Stimulated activated CD4-positive, alpha-beta T cell treated with anti-CD3 and anti-CD28 coated beads, Interleukin-1b, Interleukin-23, amount 100 ng/mL, for 24 hours (primary cell): ENCODE measurements around the gene CCDC51.

Experiments
- DNase-seq, 4 experiments: peaks; one replicate each; pipeline ENCODE4 v3.0.0-alpha.2; 2020; ENCODE audit warnings: low read depth in 4 of 4, low spot score in 1 of 4

The CCDC51 gene

DNA sequence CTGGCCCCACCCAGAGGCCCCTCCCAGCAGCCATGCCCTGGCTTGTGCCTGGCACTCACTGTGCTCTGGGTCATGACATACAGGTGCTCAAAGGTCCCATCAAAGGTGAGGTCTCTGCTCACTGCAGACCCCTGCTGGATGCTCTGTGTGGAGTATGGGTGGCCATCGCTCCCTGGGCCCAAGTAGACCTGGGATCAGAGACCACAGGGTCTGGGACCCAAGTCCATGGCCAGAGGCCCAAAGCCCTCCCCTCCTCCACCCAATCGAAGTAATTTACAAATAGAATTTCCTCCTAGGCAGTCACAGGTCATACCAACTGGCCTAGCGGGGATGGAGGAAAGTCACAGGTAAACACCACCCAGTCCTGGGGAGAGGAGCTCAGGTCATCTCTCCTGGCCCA is 17.6 kb downstream of the CCDC51 start:
- no peak for DNase-seq

DNA sequence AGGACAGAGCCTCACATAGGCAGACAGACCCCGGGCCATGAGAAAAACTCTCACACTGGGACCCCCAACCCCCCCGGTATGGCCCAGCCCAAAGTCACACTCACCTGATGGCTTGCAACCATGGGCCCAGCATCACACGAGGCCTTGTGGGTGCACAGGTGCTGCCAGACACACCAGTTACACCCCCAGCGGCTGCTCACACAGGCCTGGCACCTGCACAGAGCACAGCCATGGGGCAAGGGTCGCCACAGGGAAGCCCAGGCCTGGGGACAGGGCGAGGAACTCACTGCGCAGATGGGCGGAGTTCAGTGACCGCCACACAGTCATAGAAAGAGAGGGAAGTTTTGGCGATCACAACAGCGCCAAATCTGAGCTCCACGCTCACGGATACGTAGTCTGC is 19.4 kb downstream of the CCDC51 start:
- no peak for DNase-seq

DNA sequence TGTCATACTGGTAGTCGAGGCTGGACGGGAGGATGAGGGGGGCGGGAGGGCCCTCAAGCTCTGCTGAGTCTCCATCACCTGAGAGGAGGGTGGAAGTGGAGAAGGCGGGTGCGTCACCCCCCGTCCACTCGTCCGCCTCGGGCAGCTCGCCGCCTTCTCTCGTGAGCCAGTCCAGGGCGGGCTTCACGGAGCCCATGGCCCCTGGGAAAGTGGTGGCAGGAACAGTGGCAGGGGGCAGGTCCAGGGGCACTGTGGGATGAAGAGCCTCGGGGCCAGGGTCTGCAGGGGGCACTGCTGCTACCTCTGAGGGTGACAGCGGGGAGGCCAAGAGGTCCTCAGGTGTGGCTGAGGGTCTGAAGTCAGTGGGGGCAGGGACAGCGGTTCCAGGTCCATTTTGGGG is 20.3 kb downstream of the CCDC51 start:
- DNase-seq = no peak

DNA sequence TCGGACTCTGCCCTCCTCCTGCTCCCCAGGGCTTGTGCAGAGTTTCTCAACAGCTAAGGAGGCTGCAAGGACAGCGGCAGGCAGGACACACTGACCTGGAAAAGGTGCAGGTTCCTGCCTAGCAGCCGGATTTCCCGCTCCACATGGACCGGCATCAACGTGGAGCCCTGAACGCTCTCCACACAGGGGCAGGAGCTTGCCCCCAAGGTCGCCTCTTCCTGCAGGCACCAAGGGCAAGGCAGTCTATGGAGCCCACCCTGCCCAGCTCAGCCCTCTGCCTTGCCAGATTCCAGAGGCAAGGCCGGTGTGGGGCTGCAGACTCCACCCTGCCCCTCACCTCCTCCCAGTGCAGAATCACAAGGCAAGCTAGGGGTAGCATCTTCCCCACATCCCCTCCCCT is 20.8 kb downstream of the CCDC51 start:
- DNase-seq = no peak

DNA sequence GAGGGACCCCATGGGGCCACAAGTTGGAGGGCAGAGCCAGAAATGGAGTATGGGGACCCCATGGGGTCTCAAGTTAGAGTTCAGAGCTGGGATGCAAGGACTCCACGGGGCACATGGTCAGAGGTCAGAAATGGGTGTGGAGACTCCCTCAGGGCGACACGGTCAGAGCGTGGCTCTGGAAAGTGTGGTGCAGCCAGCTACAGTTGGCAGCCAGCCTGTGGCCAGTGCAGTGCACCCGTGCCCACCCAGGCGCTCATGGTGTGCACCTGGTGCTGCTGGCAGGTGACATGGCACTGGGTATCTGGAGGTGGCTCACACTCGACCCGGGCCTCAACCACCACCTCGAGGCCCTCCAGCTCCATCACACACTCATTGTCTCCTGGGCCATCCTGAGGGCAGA is 21.3 kb downstream of the CCDC51 start:
- DNase-seq = no peak

DNA sequence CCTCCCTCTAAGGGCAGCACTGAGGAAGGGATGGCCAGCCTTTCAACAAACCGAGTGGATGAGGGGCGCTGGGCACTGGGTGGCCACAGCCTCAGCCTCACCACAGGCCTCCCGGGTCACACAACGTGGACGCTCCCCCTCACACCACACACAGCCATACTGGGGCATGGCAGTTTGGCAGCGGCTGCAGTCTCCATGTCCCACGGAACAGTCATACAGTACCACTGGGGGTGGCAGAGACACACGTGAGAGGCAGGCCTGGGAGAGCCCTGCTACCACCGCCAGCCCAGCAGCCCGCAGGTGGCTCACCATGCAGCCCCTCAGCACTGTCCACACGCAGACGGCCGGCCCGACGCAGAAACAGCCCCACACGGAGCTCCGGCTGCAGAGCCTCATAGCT is 21.8 kb downstream of the CCDC51 start:
- no peak for DNase-seq

DNA sequence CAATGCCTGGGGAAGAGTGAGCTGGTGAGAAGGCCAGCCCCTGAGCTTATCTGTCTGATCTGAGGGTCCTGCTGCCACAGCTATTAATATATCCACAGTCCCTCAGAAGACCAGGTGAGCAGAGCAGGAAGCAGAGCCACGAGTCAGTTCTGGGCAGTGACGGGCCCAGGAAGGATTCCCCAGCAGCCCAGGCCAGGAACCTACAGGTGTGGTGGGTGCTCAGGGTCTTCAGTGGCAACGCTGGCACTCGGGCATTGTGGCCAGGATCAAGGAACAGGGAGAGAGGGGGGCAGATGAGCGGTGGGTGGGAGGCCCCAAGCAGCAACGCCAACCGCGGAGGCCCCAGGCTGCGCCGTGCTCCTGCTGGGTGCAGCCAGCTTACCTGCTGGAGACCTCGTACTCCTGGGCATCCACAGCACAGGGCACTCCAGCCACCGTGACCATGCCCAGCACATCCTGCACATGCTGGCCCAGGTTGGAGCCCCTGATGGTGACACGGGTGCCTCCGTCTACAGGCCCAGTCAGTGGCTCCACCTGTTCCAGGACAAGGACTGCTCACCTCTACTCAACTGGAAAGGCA is 22.3 kb downstream of the CCDC51 start:
- DNase-seq = no peak

DNA sequence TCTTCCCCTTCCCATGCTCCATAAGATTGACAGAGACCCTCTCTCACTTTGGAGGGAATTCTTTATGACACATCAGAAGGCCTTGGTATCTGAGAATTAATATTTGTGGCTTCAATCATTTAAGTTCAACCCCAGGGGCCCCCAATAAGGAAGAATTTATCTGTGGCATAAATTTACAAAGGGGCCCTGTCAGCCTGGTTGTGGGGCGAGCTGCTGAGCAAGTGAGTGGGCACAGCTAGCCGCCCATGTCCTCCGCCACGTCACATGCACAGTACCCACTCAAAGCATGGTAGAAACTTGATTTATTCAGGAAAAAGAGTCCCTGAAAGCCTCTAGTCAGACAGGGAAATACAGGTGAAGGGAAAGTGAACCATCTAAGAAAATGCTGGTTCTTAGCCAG is 23.4 kb downstream of the CCDC51 start:
- DNase-seq = no peak

DNA sequence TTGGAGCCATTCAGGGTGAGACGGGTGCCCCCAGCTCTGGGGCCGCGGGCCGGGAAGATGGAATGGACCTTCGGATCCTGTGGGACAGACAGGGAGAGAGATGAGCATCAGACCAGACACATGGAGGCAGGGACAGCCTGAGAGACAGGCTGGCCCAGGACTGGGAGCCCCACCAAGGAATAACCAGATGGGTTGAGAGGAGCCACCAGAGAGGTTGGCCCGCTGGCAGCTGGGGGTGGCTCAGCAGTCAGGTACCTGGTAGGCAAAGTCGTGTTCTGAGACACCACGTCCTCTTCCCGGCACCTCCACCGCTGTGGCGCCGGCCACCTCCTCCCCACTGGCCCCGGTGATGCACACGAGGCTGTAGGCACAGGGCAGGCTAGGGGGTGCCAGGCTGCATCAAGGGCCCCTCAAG is 23.8 kb downstream of the CCDC51 start:
- DNase-seq = no peak

DNA sequence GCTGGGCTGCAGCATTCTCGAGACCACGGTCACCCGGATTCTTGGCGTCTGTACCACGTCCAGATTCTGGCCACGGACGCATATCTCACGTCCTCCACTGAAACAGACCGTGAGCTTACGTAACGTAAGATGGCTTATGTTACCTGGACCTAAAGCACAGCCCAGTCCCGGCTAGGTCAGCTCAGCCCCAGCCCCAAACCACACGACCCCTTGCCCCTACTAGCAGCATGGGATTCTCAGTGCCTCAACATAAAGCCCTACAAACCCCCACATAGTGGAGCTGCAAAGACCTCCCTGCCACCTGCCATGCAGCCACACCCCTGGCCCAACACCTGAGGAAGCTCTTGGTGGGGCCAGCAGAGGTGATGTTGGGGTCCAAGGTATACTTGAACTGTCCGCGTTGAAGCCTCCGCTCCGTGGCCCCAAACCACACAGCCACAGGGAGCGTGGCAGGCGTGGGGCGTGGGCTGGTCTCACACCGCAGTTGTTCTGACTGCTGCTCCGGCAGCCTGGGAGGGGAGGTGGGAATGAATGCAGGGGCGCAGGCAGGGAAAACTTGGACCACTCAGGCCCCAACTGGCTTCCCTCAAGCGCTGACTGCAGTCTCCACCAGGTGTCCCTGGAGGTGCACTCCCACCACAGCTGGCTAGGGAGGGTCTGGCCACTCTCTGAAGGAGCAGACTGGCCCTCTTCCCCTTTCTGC is 24.5 kb downstream of the CCDC51 start:
- no peak for DNase-seq

DNA sequence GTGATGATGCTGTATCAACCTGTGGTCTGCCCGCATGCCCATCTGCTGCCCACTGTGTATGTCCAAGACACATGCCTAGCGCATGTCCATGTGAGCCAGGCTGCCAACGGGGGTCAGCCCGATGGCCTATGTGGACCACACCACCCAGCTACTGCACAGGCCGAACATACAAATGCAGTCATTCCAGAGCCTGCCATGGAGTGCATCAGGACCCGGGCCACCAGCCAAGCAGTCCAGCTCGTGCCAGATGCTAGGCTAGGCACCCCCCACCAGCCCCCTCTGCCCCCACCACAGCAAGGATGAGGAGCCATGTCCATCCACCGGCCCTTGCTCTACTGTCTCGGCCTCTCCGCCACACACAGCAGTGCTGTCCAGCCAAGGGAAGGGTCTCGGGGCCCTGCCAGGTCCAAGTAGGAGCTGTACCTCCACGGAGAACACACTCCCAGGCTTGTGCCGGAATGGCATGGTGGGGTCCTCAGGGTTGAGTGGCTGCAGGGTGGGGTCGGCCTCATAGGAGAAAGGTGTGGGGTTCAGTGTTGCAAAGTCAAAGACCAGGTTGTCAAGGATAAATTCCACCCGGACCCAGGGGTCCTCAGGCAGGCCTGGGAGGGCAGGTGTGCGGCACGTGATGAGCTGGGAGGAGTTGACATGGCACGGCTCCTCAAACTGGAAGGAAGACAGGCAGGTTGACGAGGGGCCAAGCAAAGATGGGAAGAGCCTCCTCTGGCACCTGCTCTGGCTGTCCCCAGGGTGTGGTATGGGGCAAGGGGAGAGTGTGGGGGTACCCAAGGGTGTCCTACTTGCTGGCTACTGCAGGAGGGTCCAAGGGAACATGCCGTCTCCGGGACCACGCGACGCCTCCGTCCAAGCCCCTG is 25.3 kb downstream of the CCDC51 start:
- no peak for DNase-seq

DNA sequence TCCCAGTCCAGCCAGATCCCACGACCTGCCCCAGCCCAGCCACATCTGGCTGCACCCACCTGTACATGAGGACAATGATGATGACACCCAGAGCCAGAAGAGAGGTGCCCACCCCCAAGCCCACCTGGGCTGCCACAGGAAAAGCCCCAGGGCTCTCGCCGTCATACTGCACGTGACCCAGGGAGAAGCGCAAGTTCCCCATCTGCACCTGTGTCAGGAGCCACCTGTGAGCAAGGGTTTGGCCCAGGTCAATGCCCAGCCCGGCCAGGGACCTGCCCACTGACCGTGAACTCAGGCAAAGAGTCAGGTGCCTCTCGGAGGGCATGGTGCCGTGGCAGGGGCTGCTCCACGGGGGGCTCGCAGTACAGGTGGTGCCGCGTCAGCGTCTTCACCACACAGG is 26.3 kb downstream of the CCDC51 start:
- no peak for DNase-seq

DNA sequence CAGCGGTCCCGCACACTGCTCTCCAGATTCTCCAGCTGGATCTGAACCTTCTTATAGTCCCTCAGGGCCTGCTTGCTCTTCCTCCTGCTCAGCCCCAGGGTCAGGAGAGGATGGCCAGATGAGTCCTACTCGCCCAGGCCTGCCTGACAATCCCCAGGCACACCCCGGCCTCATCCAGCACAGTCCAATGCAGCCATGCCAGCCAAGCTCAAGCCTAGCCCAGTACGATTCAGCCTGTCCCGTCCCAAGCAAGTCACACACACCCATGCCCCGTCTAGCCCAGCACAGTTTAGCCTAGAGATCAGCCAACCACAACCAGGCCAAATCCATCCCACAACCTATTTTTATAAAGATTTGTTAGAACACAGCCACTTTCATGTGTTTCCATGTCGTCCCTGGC is 26.8 kb downstream of the CCDC51 start:
- no peak for DNase-seq

DNA sequence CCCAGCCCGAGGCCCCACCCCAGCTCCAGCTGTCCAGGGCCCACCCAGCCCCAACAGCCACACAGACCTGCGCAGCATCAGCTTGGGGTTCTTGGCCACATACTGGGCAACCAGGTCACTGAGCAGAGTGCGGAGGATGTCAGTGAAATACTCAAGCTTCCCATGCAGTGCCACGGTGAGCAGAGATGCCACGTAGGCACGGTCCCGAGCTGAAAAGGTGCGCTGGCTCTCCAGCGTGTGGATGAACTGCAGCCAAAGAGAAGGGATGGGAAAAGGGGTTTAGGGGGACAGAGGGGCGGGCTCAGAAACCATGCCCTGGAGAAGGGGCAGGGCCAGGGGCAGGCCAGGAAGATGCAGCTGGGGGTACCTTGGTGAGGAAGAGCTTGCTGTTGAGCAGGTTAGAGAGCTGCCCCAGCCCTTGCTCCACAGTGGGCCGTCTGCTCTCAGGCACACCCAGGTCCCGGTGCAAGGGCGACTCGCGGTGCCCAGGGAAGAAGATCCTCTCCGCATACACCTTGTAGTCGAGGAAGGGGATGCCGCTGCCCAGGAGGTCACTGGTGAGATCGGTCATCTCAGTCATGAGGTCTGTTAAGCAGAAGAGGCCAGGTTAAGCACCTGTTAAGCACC is 27.4 kb downstream of the CCDC51 start:
- DNase-seq = no peak

DNA sequence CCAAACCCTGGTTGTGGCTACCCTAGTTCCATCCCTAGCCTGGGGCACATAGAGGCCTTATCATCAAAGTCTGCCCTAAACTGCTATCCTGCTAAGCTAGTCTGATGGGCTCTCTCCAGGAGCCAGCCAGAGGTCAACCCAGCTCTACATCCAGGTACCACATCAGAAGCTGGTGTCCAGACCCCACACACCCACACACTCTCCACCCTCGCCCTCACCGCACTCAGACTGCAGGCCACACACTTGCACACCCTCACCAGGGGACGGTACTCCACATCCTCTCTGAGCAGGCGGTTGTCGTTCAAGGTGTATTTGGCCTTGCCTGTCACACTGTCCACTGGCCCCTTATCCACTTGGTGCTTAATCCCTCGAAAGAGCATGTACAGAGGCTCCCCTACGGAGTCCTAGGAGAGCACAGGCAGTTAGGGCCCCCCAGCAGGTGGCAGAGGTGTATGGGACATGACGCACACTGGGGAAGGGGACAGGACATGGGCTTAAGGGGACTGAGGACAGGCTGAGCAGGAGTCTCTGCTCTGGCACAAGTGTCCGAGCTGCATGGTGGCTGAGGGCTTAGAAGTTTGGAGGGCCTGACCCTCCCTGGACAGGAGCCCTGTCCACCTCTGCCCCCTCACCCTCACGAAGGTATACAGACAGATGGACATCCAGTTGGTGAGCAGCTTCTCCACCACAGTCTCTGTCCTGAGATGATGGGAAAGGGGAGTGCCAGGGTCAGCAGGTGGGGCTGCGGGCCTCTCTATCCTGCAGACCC is 28.1 kb downstream of the CCDC51 start:
- DNase-seq = no peak

DNA sequence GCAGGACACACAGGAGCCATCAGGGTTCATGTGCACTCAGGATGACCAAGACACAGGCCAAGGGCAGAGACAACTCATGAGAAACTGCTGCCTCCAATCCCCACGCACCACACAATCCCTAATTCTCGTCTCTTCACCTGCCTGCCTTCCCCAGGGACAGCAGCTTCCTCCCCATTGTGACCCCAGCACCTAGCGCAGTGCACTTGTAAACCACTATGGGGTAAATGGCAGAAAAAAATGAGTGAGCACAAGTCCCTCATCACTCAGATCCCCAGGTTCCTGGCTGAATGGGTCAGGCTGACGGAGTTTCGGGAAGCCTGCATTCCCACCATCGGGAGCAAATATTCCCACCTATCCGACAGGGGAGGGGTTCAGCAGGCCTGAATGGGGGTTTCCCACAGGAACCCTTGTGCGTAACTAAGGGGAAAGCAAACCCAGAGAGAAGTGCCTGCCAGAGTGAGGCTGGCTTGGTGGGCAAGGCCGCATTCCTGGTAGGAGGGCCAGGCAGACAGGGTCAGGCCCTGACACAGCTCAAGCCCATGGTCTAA is 28.8 kb downstream of the CCDC51 start:
- no peak for DNase-seq

DNA sequence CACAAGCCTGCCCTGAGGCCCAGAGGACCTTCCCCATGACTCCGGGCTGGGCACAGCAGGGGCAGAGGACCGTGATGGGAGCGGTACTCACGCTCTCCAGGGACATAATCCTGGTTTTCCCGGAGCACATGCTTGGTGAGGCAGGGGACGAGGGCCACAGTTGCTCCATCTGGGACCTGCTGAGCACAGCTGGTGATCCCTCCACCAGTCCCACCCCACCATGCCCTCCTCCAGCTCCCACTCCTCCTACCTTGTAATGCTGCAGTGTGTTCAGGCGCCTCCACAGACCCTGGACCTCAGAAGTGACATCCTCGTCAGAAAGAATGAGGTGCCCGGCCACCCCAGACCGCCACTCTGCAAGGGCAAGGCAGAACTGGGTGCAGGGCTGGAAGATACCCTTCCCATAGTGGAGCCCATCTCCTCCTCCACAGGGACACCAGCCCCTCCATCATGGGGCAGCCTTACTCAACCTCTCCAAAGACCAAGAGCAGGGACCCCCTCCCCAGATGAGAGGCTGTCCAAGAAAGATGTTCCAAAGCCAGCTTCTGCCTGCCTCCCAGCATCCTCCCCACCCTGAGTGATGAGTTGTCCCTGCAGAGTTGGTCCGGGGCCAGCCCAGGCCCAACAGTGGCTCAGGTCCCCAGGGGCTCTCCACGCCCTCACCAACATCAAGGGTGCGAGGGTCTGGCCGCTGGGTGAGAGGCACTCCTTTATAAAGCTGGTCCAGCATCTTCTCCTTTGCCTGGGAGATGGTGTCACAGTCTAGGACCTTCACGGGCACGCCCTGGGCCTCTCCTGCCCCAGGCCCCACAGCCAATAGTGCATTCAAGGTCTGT is 29.5 kb downstream of the CCDC51 start:
- no peak for DNase-seq

DNA sequence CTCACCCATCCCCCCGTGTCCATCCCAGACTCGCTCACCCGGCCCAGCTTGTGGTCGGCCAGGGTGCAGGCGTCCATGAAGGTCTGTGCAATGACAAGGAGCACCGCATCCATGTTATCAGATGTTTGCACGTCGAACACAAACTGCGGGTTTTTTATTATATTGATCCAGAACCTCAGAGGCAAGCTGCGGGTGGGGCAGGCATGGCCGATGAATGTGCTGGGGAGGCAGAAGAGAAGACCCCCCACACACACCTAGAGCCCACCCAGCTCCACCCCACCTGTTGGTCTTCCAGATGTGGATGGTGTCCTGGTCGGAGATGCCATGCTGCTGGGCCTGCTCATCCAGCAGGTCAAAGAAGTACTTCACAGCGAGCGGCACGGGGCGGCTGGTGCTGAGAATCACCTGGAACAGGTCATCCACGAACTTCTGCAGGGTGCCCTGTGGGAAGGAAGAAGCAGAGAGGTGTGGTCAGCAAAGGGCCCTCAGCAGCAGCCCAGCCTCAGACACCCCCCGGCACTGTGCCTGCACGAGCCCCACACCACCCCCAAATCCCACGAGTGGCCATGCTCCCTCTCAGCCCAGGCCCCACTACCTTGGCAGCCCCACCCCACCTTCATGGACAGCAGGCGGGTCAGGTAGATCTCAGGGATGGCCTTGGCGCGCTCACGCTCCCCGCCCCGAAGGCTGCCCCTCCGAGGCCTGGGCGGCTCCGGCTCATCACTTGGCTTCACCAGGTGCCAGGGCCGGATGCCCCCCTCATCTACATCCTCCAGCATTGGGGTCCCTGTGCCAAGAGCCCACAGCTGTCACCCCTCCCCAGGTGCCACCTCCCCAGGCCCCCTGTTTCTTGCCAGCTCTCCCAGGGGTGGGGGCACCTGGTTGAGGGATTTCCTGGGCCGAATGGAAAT is 30.4 kb downstream of the CCDC51 start:
- no peak for DNase-seq

DNA sequence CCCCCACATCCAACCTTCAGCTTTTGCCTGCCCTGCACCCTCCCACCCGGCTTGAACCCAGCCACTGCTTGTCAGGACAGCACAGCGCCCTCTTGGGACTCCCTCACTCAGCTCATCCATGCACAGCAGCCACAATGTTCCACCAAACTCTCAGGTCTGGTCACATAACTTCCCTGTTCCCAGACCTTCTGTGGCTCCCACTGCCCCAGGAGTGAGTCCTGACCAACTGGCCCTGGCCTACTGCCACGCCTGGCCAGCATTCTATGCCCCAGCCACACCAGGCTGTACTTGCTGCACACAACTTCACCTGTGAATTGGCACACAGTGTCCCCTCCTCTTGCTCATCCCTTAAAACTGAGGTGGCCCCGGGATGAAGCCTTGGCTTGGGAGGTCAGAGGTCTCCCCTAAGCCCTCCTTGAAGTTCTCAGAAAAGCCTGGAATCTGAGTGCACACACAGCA is 31.1 kb downstream of the CCDC51 start:
- no peak for DNase-seq
